HG02759 (cell line): ENCODE results near the gene LGALS9C.
"Not testable (repeated sequence)": the region's sequence is repeated elsewhere in the genome, so short reads cannot be mapped to it uniquely, and the experiment has no call there.

Experiments used
- ATAC-seq: cut with Tn5 transposase; IDR thresholded peaks from one replicate; pipeline ENCODE4 v1.9.1; 2021; ENCODE audit warnings: mild to moderate bottlenecking, moderate library complexity; ENCODE audit not compliant: unreplicated experiment

LGALS9C gene

DNA sequence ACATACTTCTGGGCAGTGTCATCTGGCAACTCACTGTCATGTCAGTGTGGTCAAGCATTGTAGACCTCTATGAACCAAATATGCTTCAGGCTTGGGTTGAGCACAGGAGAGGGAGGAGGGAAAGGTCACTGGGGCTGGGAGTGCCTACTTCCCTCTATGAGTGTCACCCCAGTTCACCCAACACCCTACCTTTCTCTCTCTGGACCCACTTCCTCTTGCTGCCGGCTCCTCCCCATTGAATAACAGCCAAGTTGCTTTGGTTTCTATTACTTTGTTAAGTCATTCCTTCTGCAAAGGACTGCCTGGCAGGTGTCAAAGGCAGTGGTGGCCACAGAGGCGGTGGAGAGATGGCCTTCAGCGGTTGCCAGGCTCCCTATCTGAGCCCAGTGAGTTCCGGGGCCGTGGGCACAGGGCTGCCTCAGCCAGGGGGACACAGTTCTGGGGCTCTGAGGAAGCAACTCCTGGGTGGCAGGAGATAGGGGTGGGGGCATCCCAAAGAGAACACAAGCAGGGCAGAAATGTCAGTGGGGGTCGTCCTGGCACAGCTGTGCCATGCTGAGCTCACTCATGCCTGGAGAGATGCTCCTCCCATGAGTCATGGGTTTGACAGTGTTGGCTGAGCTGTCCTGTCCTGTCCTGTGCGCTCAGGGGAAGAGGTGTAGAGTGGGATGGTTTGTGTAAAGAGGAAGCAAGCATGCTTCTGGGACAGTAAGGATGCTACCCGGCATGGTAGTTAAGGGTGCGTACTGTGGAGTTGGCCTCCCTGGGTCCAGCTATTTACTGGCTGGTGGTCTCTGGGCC is at the start of gene LGALS9C:
TSS of gene LGALS9C (plus strand) at position 282 of the 801 bp plus-strand sequence. CDS start at position 348, 66 bp downstream.
- ATAC-seq: peak; percentile 69

DNA sequence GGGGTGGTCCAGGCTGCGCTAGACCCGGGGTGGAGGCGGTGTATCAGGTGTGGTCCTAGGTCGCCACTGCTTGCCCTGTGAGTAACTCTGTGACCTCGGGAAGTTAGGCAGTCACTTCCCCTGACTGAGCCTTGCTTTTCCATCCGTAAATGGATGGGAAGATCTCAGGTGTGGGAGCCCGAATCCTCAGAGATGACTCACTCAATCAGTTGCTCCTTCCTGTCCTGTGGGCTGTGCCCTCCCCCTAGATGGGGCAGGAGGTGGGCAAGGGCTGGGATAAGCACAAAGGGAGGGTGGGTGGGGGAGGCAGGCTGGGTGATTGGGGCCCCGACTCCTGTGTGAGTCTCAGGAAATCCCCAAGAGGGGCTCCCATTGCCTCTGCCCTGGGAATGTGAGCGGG is 44.4 kb upstream of the LGALS9C start:
- not testable (repeated sequence) for ATAC-seq

DNA sequence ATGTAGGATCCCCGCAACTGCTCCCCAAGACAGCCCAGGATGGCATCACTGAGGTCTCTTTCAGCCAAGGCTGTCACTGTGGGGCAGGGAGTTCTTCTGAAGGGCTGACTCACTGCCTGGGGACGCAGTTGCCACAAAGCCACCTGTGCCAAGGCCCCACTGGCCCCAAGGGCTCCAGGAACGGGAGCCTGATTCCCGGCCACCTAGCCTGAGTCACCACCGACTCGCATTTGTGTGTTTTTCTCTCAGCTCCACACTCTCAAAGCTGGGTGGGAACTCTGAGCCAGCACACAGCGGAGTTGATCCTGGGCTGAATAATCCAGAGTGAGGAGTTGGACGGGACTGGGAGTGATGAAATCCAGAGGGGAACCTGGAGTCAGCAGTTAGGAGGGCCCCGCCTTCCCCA is 37.1 kb upstream of the LGALS9C start:
- not testable (repeated sequence) for ATAC-seq

GRCh38 chr17:18442093-18442492 is 34.5 kb upstream of the LGALS9C start:
- ATAC-seq: not testable (repeated sequence)

DNA sequence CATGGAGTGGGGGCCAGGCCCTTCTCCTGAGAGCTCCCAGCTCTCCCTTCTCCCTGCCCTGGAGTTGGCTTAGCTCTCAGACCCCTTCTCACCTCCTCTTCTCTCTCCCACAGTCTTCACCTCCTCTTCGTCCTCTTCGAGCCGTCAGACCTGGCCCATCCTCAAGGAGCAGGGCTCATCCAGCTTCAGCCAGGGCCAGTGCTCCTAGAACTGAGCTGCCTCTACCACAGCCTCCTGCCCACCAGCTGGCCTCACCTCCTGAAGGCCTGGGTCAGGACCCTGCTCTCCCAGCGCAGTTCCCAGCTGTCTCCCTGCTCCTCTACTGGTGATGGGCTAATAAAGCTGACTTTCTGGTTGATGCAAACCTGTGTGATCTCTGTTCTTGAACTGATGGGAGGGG is 34.1 kb upstream of the LGALS9C start:
- ATAC-seq: not testable (repeated sequence)

DNA sequence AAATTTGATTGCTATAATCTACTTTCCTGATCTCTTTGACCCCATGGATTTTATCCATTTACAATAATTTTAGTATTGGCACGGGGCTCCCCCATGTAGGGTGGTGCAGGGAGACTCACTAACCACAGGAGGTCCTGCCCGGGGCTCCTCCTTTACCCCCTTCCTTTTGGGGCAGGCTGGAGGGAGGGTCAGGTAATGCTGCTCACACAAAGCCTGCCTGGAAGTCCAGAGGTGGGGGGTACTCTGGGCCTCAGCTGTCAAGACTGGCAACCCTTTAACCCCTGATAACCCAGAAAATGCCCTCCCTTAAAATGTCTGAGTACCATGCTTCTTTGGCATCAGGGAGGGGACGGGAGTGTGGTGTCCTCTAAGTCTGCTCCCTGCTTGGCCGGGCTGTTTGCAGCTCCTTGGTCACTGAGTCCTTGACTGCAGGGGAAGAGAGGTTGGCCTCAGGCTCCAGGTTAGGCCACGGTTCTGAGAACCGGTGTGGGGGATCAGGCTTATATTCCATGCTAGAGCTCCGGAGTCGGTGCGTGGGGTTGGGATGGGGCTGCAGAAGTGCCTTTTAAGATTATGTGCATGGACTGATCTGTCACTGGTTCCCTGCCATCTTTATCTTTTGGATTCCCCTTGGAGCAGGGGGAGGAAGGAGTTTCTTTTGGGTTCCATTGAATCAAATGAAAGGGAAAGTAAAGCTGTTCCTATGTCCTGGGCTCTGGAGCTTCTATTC is 28.9 kb upstream of the LGALS9C start:
- not testable (repeated sequence) for ATAC-seq

- not testable (repeated sequence) for ATAC-seq
Measured at GRCh38 chr17:18448311-18448710, 28.3 kb upstream of the LGALS9C start.

- ATAC-seq: not testable (repeated sequence)
Measured at GRCh38 chr17:18449833-18450232, 26.8 kb upstream of the LGALS9C start.

DNA sequence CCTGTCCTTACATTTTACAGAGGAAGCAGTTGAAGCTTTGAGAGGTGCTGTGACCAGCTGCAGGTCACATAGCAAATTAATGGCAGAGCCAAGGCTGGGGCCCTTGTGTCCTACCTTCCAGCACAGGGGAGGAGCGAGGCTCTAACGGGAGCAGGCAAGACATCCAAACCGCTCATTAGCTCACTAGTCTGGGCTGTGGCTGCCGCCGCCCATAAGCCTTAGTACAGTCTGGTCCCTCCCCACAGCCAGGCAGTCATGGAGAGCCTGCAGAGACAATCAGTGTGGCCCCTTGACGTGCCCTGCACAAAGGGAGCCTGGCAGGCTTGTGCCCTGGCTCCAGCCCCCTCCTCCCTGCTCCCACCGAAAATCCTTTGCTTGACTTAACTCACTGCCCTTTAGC is 25.6 kb upstream of the LGALS9C start:
- not testable (repeated sequence) for ATAC-seq

- not testable (repeated sequence) for ATAC-seq
Measured at GRCh38 chr17:18451969-18452368, 24.6 kb upstream of the LGALS9C start.

DNA sequence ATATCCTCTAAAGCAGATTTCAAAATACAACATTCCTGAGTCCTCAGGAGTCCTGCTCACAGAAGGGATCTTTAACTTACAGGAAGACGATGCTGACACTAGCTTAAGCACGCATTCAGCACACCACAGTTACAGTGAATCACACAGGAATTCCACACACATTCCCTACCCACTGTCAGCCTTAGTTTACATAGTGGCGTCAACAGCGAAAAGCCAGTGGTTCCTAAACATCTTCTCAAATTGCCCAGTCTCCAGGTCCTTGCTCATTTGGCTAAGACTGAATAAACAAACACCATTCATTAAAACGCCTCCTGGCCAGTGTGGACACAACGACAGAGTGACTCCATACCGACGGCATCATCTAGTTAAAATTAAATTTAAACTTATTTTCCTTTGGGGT is 17.6 kb upstream of the LGALS9C start:
- ATAC-seq: not testable (repeated sequence)

- not testable (repeated sequence) for ATAC-seq
Measured at GRCh38 chr17:18463831-18464502, 12.6 kb upstream of the LGALS9C start.

GRCh38 chr17:18466250-18466983 is 10.2 kb upstream of the LGALS9C start:
- not testable (repeated sequence) for ATAC-seq

DNA sequence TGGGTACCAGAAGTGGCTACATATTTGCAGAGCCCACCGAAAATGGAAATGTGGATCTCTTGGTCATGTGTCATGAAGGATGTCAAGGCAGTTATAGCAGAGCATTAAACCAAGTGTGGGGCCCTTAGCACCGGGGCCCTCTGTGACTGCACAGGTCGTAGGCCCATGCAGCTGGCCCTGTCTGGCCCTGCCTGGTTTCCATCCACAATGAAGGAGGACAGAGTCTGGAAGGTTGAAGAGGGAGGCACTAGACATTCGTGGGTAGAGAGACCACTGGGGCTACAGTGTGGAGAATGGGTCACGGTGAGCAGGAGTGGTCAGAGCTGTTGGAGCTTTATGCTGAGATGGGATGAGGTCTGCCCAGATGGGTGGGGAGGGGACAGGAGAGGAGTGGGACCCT is 9.6 kb upstream of the LGALS9C start:
- ATAC-seq: not testable (repeated sequence)

GRCh38 chr17:18468472-18469171 is 8.0 kb upstream of the LGALS9C start:
- ATAC-seq: not testable (repeated sequence)

DNA sequence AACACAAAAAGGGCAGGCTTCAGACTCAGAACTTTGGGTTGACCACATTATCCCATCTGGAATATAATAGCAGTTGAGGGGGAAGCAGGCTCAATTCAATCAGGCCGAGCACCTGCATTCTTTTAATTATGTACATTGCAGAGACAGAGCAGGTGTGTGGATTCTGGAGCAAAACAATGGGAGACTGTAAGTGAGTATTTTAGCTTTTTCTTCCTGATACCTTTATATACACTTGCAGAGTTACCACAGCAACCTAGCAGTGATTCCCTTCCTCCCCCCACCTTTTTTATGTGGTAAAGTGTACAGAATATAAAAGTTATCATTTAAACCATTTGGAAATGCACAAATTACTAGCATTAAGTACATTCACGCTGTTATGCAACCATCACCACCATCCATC is 6.8 kb upstream of the LGALS9C start:
- ATAC-seq: not testable (repeated sequence)

- ATAC-seq: not testable (repeated sequence)
Measured at GRCh38 chr17:18470345-18470930, 6.2 kb upstream of the LGALS9C start.

- not testable (repeated sequence) for ATAC-seq
Measured at GRCh38 chr17:18473967-18474366, 2.6 kb upstream of the LGALS9C start.

GRCh38 chr17:18474754-18475153 is 1.8 kb upstream of the LGALS9C start:
- not testable (repeated sequence) for ATAC-seq

GRCh38 chr17:18477367-18477766 is 778 bp downstream of the LGALS9C start:
- not testable (repeated sequence) for ATAC-seq
